OCI-LY1 (cell line): ENCODE data around the gene BMP7.
A peak's percentile ranks its signal among the peaks of the same experiment; 100 is the strongest.

Experiments
- H2AFZ ChIP-seq: fragments of 200-600 bp; sonication (generic), shearing (Covaris generic); 2 replicates; pipeline ENCODE4 v1.6.0; 2014; ENCODE audit warnings: antibody characterized with exemption, mild to moderate bottlenecking, low read length
- H3F3A ChIP-seq: fragments of 200-600 bp; sonication (generic), shearing (Covaris generic); 2 replicates; pipeline ENCODE4 v1.6.0; 2014; ENCODE audit warnings: mild to moderate bottlenecking, antibody characterized with exemption, low read length, moderate library complexity; ENCODE audit not compliant: insufficient read depth
- H3K27ac ChIP-seq: fragments of 200-600 bp; sonication (generic); 2 replicates; pipeline ENCODE4 v1.5.1; 2014; ENCODE audit warnings: low read length, mixed run types, mild to moderate bottlenecking, low read depth; ENCODE audit not compliant: poor library complexity, severe bottlenecking
- H3K27me3 ChIP-seq: fragments of 200-600 bp; sonication (generic); 2 replicates; pipeline ENCODE4 v1.6.0; 2014; ENCODE audit warnings: antibody characterized with exemption, mild to moderate bottlenecking, low read length, moderate library complexity; ENCODE audit not compliant: insufficient read depth
- H3K36me3 ChIP-seq: fragments of 200-600 bp; sonication (generic); 2 replicates; pipeline ENCODE4 v1.6.1; 2014; ENCODE audit warnings: mild to moderate bottlenecking, antibody characterized with exemption, low read length, moderate library complexity, mixed read lengths; ENCODE audit not compliant: insufficient read depth
- H3K4me1 ChIP-seq: fragments of 200-600 bp; sonication (generic); 2 replicates; pipeline ENCODE4 v1.5.1; 2014; ENCODE audit warnings: mild to moderate bottlenecking, low read length, moderate library complexity; ENCODE audit not compliant: insufficient read depth, severe bottlenecking
- H3K4me2 ChIP-seq: fragments of 200-600 bp; sonication (generic), shearing (Covaris generic); 2 replicates; pipeline ENCODE4 v1.6.1; 2014; ENCODE audit warnings: low read length
- H3K4me3 ChIP-seq: fragments of 200-600 bp; sonication (generic); 2 replicates; pipeline ENCODE4 v1.5.1; 2014; ENCODE audit warnings: low read length, low read depth, mild to moderate bottlenecking, mixed read lengths; ENCODE audit not compliant: poor library complexity, severe bottlenecking
- H3K79me2 ChIP-seq: fragments of 200-600 bp; shearing (Covaris generic); 2 replicates; pipeline ENCODE4 v1.6.1; 2016; ENCODE audit warnings: mixed run types, low read length, mixed read lengths; ENCODE audit not compliant: insufficient read depth
- H3K9ac ChIP-seq: fragments of 200-600 bp; sonication (generic), shearing (Covaris generic); 2 replicates; pipeline ENCODE4 v1.6.1; 2014; ENCODE audit warnings: mild to moderate bottlenecking, low read length, mixed read lengths
- H3K9me2 ChIP-seq: fragments of 200-600 bp; sonication (generic), shearing (Covaris generic); 2 replicates; pipeline ENCODE4 v1.6.1; 2014; ENCODE audit warnings: low read depth, mild to moderate bottlenecking, low read length, mixed read lengths
- H3K9me3 ChIP-seq: fragments of 200-600 bp; shearing (Covaris generic); 2 replicates; pipeline ENCODE4 v1.6.1; 2014; ENCODE audit warnings: low read length, mixed read lengths
- H4K20me1 ChIP-seq: fragments of 200-600 bp; sonication (generic), shearing (Covaris generic); 2 replicates; pipeline ENCODE4 v1.6.0; 2016; ENCODE audit warnings: mild to moderate bottlenecking, low read length; ENCODE audit not compliant: insufficient read depth
- EZH2 ChIP-seq: fragments of 200-600 bp; sonication (generic), shearing (Covaris generic); IDR thresholded peaks from 2 replicates; pipeline ENCODE4 v1.8.0; 2017; ENCODE audit warnings: borderline replicate concordance, mixed run types, mild to moderate bottlenecking, antibody characterized with exemption, low read length, moderate library complexity, mixed read lengths
- TF ChIP-seq, protein P1 (sequence below): fragments of 200-600 bp; sonication (generic), shearing (Covaris generic); IDR thresholded peaks from 2 replicates; pipeline ENCODE4 v1.5.1; 2017; ENCODE audit warnings: mild to moderate bottlenecking, antibody characterized with exemption, low read length, moderate library complexity, mixed read lengths

BMP7 gene

DNA sequence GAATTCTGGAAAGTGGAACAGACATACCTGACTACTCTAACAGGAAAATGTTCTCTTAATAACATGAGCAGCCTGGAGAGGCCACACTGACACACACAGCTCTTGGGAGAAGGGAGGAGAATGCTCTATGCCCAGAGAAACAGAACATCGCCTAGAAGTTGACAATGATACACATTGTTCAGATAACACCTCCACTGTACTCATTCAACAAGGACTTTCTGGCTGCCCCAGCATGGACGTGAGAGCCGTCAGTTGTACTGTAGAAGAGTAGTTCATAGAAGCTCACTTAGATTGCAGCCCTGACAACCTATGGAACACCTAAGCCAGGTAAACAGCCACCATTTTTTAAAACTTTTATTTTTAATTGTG is 28.9 kb downstream of the BMP7 start:
- peaks cover 5% of the 10 kb centered on the region; the same call in 1 of the 2 replicates for H3K9me3 ChIP-seq
- H3K79me2 ChIP-seq: peaks cover 100% of the 10 kb centered on the region
- H3K36me3 ChIP-seq: peaks cover 100% of the 10 kb centered on the region
- H3K27me3 ChIP-seq: no peaks in the 10 kb centered on the region
- H3K4me2 ChIP-seq: peak overlapping the region; percentile 10; the same call in 1 of the 2 replicates
- H2AFZ ChIP-seq: no peak overlapping the region
- peaks cover 5% of the 10 kb centered on the region; the same call in 1 of the 2 replicates for H4K20me1 ChIP-seq
- no peak overlapping the region for H3K4me3 ChIP-seq
- no peaks in the 10 kb centered on the region for H3F3A ChIP-seq
- no peak overlapping the region for H3K9ac ChIP-seq
- no peak overlapping the region for H3K27ac ChIP-seq
- H3K4me1 ChIP-seq: peaks cover 60% of the 10 kb centered on the region
- TF ChIP-seq, protein P1, sequence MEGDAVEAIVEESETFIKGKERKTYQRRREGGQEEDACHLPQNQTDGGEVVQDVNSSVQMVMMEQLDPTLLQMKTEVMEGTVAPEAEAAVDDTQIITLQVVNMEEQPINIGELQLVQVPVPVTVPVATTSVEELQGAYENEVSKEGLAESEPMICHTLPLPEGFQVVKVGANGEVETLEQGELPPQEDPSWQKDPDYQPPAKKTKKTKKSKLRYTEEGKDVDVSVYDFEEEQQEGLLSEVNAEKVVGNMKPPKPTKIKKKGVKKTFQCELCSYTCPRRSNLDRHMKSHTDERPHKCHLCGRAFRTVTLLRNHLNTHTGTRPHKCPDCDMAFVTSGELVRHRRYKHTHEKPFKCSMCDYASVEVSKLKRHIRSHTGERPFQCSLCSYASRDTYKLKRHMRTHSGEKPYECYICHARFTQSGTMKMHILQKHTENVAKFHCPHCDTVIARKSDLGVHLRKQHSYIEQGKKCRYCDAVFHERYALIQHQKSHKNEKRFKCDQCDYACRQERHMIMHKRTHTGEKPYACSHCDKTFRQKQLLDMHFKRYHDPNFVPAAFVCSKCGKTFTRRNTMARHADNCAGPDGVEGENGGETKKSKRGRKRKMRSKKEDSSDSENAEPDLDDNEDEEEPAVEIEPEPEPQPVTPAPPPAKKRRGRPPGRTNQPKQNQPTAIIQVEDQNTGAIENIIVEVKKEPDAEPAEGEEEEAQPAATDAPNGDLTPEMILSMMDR: no peak
- TF ChIP-seq EZH2: no peak
- H3K9me2 ChIP-seq: no peaks in the 10 kb centered on the region

GRCh38 chr20:57236813-57237584 is 29.4 kb downstream of the BMP7 start:
- Histone ChIP-seq H3K4me2 (peak overlapping the region; percentile 10; the same call in 1 of the 2 replicates), H3K36me3 (peaks cover 100% of the 10 kb centered on the region), H3K4me1 (peaks cover 62% of the 10 kb centered on the region), H3F3A (no peaks in the 10 kb centered on the region), H4K20me1 (peaks cover 5% of the 10 kb centered on the region; the same call in 1 of the 2 replicates), H2AFZ (no peak overlapping the region), H3K79me2 (peaks cover 100% of the 10 kb centered on the region), H3K9me3 (peaks cover 5% of the 10 kb centered on the region; the same call in 1 of the 2 replicates), H3K9ac (no peak overlapping the region), H3K27me3 (no peaks in the 10 kb centered on the region), H3K27ac (peak overlapping the region; percentile 14), H3K4me3 (no peak overlapping the region), H3K9me2 (no peaks in the 10 kb centered on the region)
- TF ChIP-seq EZH2: no peak
- TF ChIP-seq, protein P1: no peak

DNA sequence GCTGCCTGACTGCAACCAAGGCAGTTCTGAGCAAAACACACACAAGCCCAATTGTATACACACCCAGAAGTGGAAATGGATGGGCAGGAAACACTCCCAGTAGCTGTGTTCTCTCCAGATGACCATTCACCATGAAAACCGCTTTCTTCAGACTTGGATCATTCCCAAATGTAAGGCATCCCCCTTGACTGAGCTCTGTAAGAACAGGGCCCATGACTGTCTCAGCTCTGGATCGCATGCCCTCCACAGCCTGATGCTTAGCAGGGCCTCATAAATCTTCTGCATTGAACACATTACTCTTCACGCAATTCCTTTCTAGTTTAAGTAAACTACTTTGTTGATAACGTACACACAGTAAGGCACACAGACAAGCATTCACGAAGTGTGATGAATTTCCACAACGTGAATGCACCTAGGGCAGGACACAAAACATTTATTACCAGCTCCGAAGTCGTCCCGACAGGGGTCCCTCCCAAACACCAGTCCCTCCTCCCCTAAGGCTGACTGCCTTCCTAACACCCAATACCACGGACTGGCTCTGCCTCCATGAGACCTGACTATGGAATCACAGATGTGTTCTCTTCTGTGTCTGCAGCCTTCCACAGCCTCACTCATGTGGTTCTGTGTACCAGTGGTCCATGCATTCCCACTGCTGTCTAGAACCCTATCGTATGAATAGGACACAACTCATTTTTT is 31.7 kb downstream of the BMP7 start:
- Histone ChIP-seq H3K4me3 (no peak overlapping the region), H3K79me2 (peaks cover 97% of the 10 kb centered on the region), H3K27ac (peak overlapping the region; percentile 70), H3K9me3 (no peaks in the 10 kb centered on the region), H3F3A (no peaks in the 10 kb centered on the region), H3K36me3 (peaks cover 99% of the 10 kb centered on the region), H3K9ac (no peak overlapping the region), H3K27me3 (no peaks in the 10 kb centered on the region), H2AFZ (no peak overlapping the region), H3K4me1 (peaks cover 82% of the 10 kb centered on the region), H4K20me1 (peaks cover 5% of the 10 kb centered on the region; the same call in 1 of the 2 replicates), H3K9me2 (no peaks in the 10 kb centered on the region), H3K4me2 (no peak overlapping the region; the same call in 1 of the 2 replicates)
- TF ChIP-seq, protein P1: no peak
- no peak for TF ChIP-seq EZH2
